ENCODE data around the gene MAP3K15.
"Not testable (repeated sequence)": the region's sequence is repeated elsewhere in the genome, so short reads cannot be mapped to it uniquely, and the experiment has no call there.

MAP3K15 gene

DNA sequence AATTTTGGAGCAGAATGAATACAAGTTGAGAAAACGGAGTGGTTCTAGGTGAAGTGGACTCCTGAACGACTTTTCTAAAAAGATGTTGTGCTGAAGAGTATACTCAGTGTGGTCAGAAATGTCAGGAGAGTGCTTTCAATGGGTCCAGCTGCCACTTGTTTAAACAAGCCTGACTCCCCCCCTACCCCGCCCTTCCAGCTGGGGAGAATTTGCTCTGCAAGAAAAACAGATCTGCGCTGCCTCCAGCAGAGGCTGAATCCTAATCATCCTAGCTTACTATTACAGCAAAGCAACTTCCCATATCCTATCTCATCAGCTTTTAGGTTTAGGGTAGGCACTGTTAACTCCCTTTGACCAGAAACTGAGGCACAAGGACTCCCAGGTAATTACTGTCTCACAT is 1.9 kb downstream of the MAP3K15 start:
- TF ChIP-seq, protein P1, sequence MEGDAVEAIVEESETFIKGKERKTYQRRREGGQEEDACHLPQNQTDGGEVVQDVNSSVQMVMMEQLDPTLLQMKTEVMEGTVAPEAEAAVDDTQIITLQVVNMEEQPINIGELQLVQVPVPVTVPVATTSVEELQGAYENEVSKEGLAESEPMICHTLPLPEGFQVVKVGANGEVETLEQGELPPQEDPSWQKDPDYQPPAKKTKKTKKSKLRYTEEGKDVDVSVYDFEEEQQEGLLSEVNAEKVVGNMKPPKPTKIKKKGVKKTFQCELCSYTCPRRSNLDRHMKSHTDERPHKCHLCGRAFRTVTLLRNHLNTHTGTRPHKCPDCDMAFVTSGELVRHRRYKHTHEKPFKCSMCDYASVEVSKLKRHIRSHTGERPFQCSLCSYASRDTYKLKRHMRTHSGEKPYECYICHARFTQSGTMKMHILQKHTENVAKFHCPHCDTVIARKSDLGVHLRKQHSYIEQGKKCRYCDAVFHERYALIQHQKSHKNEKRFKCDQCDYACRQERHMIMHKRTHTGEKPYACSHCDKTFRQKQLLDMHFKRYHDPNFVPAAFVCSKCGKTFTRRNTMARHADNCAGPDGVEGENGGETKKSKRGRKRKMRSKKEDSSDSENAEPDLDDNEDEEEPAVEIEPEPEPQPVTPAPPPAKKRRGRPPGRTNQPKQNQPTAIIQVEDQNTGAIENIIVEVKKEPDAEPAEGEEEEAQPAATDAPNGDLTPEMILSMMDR (IDR thresholded peaks at IDR 0.05; ENCODE audit: low read depth, low read length) = no peak
- DNase-seq (ENCODE audit: extremely low read depth, low read depth) = no peak

DNA sequence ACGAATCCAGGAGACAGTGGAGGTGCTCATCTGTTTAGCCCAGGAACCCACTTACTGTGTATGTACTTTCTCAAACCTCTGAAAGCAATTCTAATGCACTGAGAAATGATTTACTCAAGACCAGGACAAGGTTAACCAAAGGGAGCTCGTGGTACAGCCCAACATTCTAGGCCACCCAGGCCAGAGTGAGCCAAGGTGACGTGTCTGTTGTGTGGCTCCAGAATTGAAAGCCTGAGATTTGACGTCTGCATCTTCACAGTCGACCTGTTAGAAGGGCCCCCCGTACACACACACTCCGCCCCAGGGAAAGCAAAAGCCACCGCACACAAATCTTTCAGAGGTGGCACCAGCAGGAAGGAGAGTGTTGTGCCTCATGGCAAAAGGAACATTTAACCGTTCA is 2.3 kb downstream of the MAP3K15 start:
- TF ChIP-seq, protein P1 (IDR thresholded peaks at IDR 0.05; ENCODE audit: low read depth, low read length) = no peak

DNA sequence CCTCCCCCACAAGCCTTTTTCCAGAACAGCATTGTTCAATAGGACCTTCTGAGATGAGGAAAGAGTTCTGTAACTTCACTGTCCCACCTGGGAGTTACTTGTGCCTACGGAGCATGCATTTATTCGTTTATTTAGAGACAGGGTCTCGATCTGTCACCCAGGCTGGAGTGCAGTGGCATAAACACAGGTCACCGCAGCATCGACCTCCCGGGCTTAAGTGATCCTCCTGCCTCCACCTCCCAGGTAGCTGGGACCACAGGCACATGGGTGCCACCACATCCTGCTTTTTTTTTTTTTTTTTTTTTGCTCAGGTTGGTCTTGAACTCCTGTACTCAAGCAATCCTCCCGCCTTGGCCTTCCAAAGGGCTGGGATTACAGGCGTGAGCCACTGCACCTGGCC is 2.9 kb downstream of the MAP3K15 start:
- TF ChIP-seq, protein P1 (IDR thresholded peaks at IDR 0.05; ENCODE audit: low read depth, low read length) = no peak
- no peak for DNase-seq (ENCODE audit: extremely low read depth, low read depth)

More for the DNA sequence above, 2.3 kb downstream of the MAP3K15 start:
- DNase-seq (ENCODE audit: extremely low read depth, low read depth) = no peak

DNA sequence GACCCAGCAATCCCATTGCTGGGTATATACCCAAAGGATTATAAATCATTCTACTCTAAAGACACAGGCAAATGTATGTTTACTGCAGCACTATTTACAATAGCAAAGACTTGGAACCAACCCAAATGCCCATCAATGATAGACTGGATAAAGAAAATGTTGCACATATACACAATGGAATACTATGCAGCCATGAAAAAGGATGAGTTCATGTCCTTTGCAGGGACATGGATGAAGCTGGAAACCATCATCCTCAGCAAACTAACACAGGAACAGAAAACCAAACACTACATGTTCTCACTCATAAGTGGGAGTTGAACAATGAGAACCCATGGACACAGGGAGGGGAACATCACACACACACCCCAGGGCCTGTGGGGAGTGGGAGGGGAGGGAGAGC is 3.5 kb downstream of the MAP3K15 start:
- DNase-seq (ENCODE audit: extremely low read depth, low read depth) = not testable (repeated sequence)

DNA sequence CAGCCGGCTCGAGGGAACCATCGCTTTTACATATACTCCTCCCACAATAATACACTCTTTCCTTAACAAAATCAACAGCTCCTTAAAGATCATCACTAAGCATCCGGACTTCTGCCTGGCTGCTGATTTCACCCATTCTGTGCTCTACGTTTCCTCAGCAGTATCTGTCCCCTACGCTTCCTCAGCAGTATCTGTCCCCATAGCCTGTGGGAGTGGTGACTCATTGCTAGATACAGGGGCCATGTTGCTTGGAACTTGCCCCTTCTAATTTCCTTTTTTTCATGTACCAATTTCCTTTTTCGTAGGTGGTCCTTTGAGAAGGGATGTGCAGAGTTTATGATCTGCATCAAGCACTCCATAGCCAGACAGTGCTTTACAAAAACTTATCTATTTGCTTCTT is 18.6 kb downstream of the MAP3K15 start:
- DNase-seq (ENCODE audit: extremely low read depth, low read depth) = no peak

DNA sequence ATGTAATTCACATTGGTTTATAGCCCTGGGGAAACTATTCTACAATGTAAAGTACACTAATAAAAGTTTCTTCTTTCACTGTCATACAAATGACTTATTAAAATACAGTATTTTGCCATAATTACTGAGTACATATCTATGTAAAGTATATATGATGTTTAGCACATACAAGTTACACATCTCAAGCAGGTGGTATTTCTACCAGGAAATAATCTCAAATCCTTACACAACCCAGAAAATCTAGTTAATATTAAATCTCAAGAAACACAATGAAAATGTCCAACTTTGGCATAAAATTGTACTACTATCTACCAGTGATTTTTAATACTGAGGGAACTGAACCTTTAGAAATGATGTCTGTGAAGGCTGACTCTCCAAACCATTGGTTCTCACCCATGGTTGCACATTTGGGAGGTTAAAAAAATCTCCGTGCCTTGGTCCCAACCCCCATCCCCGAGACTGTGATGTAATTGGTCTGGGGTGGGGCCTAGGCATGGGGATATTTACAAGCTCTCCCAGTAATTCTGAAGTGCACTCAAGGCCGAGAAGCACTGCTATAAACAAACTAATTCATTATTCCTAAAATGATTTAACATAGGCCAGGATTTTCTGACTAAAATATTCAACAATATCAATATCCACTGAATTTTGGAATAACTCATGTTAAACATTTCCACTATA is 27.6 kb downstream of the MAP3K15 start:
- no peak for DNase-seq (ENCODE audit: extremely low read depth, low read depth)
- TF ChIP-seq, protein P1 (IDR thresholded peaks at IDR 0.05; ENCODE audit: low read depth, low read length) = no peak

More for the DNA sequence above, 18.6 kb downstream of the MAP3K15 start:
- TF ChIP-seq, protein P1 (IDR thresholded peaks at IDR 0.05; ENCODE audit: low read depth, low read length) = no peak

DNA sequence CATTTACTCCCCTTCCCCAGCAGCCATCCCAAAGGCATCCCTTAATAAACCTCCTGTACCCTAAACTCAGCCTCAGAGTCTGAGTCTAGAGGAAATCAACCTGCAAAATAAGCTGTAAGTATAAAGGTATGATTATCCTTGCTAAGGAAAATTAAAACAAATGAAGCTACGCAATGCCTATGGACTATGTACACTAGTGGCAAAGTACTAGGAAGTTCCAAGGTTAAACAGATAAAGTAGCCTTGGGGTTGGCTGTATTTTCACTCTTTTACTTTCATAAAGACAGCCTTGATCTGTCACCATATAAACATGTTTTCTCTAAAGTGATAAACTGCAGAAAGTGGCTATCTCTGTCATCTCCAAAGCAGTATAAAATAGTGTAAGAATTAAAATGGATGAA is 35.9 kb downstream of the MAP3K15 start:
- no peak for DNase-seq (ENCODE audit: extremely low read depth, low read depth)
- TF ChIP-seq, protein P1 (IDR thresholded peaks at IDR 0.05; ENCODE audit: low read depth, low read length) = no peak

DNA sequence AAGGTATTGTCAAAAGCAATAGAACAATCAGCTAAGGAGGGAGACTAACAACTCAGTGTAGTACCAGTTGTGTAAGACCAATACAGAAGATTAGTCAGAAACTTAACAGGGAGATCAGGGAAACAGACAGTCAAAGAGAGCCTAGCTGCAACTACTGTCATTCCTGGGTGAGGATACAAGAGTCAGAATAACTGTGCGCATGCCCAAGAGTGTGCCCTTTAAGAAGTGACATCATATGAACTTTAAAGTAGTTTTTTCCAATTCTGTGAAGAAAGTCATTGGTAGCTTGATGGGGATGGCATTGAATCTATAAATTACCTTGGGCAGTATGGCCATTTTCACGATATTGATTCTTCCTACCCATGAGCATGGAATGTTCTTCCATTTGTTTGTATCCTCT is 46.9 kb downstream of the MAP3K15 start:
- not testable (repeated sequence) for DNase-seq (ENCODE audit: extremely low read depth, low read depth)

Measured in AG09319 (cell line).